Endothelial cell of umbilical vein (primary cell): ENCODE measurements around the gene TMEM98. TPM values are rescaled to one million over a fixed set of nuclear protein-coding genes. Genes with fewer than 3 reads are reported as not detected.

Experiments used
- BruUV-seq: library from RNA; stranded (reverse); fragments of 400-500 nt; replicated peaks from 2 replicates; lab custom pipeline; 2021; lab: Mats Ljungman, UMichigan
- CTCF ChIA-PET: fragments of 300-600, 350-600 bp; sonication (Branson Sonifier 250); formaldehyde crosslinking; loops from one replicate; lab custom pipeline; 2021; ENCODE audit warnings: antibody characterized with exemption, inconsistent platforms; lab: Charles Lee
- POLR2A ChIA-PET: fragments of 300-600, 350-600 bp; sonication (Branson Sonifier 250); formaldehyde crosslinking; loops from one replicate; lab custom pipeline; 2021; ENCODE audit warnings: antibody characterized with exemption, inconsistent platforms; lab: Charles Lee
- DNase-seq: peaks from one replicate; pipeline ENCODE4 v3.0.0-alpha.2; 2011; ENCODE audit warnings: low read depth, low spot score
- FAIRE-seq: peaks from 2 replicates; lab custom pipeline; 2011; peaks lifted over from hg19 to GRCh38; lab: Jason Lieb, UNC
- H2AFZ ChIP-seq: 2 replicates; pipeline ENCODE4 v1.6.0; 2012; ENCODE audit warnings: low read depth, low read length, control low read depth, inconsistent platforms
- H3K27ac ChIP-seq: 2 replicates; pipeline ENCODE4 v1.5.1; 2011; ENCODE audit warnings: low read depth, mild to moderate bottlenecking, control low read depth, low read length, moderate library complexity; ENCODE audit not compliant: insufficient read depth
- H3K27me3 ChIP-seq, 2 experiments: 2 replicates each; pipeline versions ENCODE4 v1.6.0 to v1.6.1; 2011; ENCODE audit warnings: low read length in 2 of 2, mixed read lengths in 1 of 2; ENCODE audit not compliant: control insufficient read depth in 2 of 2, insufficient read depth in 2 of 2
- H3K36me3 ChIP-seq, 2 experiments: 2 replicates in 1 of 2; 3 replicates in 1 of 2; pipeline ENCODE4 v1.5.1; 2011; ENCODE audit warnings: low read length in 2 of 2, mild to moderate bottlenecking in 1 of 2, moderate library complexity in 1 of 2; ENCODE audit not compliant: control insufficient read depth in 2 of 2, insufficient read depth in 2 of 2; ENCODE audit errors: extremely low read depth in 1 of 2
- H3K4me1 ChIP-seq: 3 replicates; pipeline ENCODE4 v1.5.1; 2011; ENCODE audit warnings: mild to moderate bottlenecking, low read length; ENCODE audit not compliant: control insufficient read depth, insufficient read depth; ENCODE audit errors: extremely low read depth
- H3K4me2 ChIP-seq: 2 replicates; pipeline ENCODE4 v1.6.1; 2011; ENCODE audit warnings: low read length, control low read depth, mixed read lengths; ENCODE audit not compliant: insufficient read depth
- H3K4me3 ChIP-seq, 3 experiments: fragments of 200-600 bp in 1 of 3; sonication (generic), shearing (Covaris generic) in 1 of 3; replicated peaks in 1 of 3; 2 replicates each; pipeline ENCODE4 v1.5.1; 2011 to 2016; ENCODE audit warnings: control low read depth in 3 of 3, low read length in 3 of 3, mild to moderate bottlenecking in 2 of 3, inconsistent platforms in 1 of 3, low read depth in 1 of 3, moderate library complexity in 1 of 3; ENCODE audit not compliant: insufficient read depth in 1 of 3
- H3K79me2 ChIP-seq: 2 replicates; pipeline ENCODE4 v1.6.0; 2012; ENCODE audit warnings: low read length, inconsistent platforms; ENCODE audit not compliant: control insufficient read depth, insufficient read depth
- H3K9ac ChIP-seq: replicated peaks from 2 replicates; pipeline ENCODE3; 2011; ENCODE audit warnings: low read length, control low read depth; ENCODE audit not compliant: insufficient read depth; ENCODE audit errors: extremely low read depth
- H3K9me1 ChIP-seq: replicated peaks from 3 replicates; pipeline ENCODE4 v1.6.0; 2011; ENCODE audit warnings: mild to moderate bottlenecking, low read length; ENCODE audit not compliant: control insufficient read depth, insufficient read depth; ENCODE audit errors: extremely low read depth
- H3K9me3 ChIP-seq: replicated peaks from 2 replicates; pipeline ENCODE4 v1.5.1; 2012; ENCODE audit warnings: low read length, inconsistent platforms; ENCODE audit not compliant: control insufficient read depth, insufficient read depth
- H4K20me1 ChIP-seq: replicated peaks from 2 replicates; pipeline ENCODE3; 2011; ENCODE audit warnings: mild to moderate bottlenecking, low read length; ENCODE audit not compliant: control insufficient read depth, insufficient read depth; ENCODE audit errors: extremely low read depth
- EZH2 ChIP-seq: IDR thresholded peaks from 2 replicates; pipeline ENCODE4 v1.6.1; 2012; ENCODE audit warnings: borderline replicate concordance, low read depth, mild to moderate bottlenecking, moderate library complexity, low read length, inconsistent platforms; ENCODE audit not compliant: severe bottlenecking
- FOS ChIP-seq: IDR thresholded peaks from 2 replicates; pipeline ENCODE4 v1.6.1; 2011; ENCODE audit warnings: mild to moderate bottlenecking, low read length, moderate library complexity, borderline replicate concordance; ENCODE audit not compliant: insufficient read depth
- GATA2 ChIP-seq: IDR thresholded peaks from 2 replicates; pipeline ENCODE4 v1.7.0; 2011; ENCODE audit warnings: low read depth, mild to moderate bottlenecking, moderate library complexity, mixed read lengths, low read length; ENCODE audit not compliant: insufficient read length, insufficient read depth
- JUN ChIP-seq: IDR thresholded peaks from 2 replicates; pipeline ENCODE4 v1.6.1; 2011; ENCODE audit warnings: borderline replicate concordance, low read depth; ENCODE audit not compliant: insufficient read length, insufficient read depth
- MYC ChIP-seq: IDR thresholded peaks from one replicate; pipeline ENCODE4 v1.6.1; 2011; ENCODE audit warnings: mild to moderate bottlenecking, low read depth, low read length
- POLR2A ChIP-seq: IDR thresholded peaks from 2 replicates; pipeline ENCODE4 v1.6.1; 2012; ENCODE audit warnings: low read depth, mild to moderate bottlenecking, control low read depth, low read length
- POLR2AphosphoS5 ChIP-seq: IDR thresholded peaks from 2 replicates; pipeline ENCODE4 v1.6.1; 2012; ENCODE audit warnings: low read depth, mild to moderate bottlenecking, control low read depth, low read length, moderate library complexity; ENCODE audit not compliant: insufficient read depth
- dilution Hi-C: fragments of 300-500 bp; cut with MboI; formaldehyde crosslinking; loops from one replicate; pipeline ENCODE4 v1.15.0; 2019; ENCODE audit warnings: low sequenced_read_pairs; ENCODE audit not compliant: extremely low pct_ligation_motif_present
- intact Hi-C: fragments of 100-400 bp; cut with micrococcal nuclease; formaldehyde crosslinking; loops from one replicate; pipeline ENCODE4 v1.10.0; 2022
- polyA plus RNA-seq, 4 experiments: library from polyadenylated mRNA; depleted of rRNA in 3 of 4; stranded (reverse) in 3 of 4; unstranded in 1 of 4; fragments of >200 nt; gene quantifications; 2 replicates each; pipeline versions ENCODE4 v1.2.1 to v1.2.3, GENCODE V29; 2011 to 2012; ENCODE audit warnings: missing spikeins in 1 of 4
- total RNA-seq: library from RNA; stranded (reverse); gene quantifications from 2 replicates; pipeline ENCODE4 v1.2.3, GENCODE V29; 2021
- TF ChIP-seq, protein P1 (sequence below), 2 donors: IDR thresholded peaks; 1 replicate in 1 of 2; 2 replicates in 1 of 2; pipeline ENCODE4 v1.5.1; 2011; ENCODE audit warnings: low read length in 2 of 2, mild to moderate bottlenecking in 2 of 2, moderate library complexity in 2 of 2, control low read depth in 1 of 2, inconsistent platforms in 1 of 2, low read depth in 1 of 2; ENCODE audit not compliant: insufficient read depth in 1 of 2; ENCODE audit errors: extremely low read depth in 1 of 2
- TF ChIP-seq, protein P2 (sequence below): IDR thresholded peaks from 2 replicates; pipeline ENCODE4 v1.6.1; 2011; ENCODE audit not compliant: insufficient read depth, insufficient read length

Gene TMEM98
- total and polyA plus RNA-seq, 2 donors (not counting 3 experiments of a cell fraction or from before 2014, with no cell fraction given) = 83.6 to 456 TPM

DNA sequence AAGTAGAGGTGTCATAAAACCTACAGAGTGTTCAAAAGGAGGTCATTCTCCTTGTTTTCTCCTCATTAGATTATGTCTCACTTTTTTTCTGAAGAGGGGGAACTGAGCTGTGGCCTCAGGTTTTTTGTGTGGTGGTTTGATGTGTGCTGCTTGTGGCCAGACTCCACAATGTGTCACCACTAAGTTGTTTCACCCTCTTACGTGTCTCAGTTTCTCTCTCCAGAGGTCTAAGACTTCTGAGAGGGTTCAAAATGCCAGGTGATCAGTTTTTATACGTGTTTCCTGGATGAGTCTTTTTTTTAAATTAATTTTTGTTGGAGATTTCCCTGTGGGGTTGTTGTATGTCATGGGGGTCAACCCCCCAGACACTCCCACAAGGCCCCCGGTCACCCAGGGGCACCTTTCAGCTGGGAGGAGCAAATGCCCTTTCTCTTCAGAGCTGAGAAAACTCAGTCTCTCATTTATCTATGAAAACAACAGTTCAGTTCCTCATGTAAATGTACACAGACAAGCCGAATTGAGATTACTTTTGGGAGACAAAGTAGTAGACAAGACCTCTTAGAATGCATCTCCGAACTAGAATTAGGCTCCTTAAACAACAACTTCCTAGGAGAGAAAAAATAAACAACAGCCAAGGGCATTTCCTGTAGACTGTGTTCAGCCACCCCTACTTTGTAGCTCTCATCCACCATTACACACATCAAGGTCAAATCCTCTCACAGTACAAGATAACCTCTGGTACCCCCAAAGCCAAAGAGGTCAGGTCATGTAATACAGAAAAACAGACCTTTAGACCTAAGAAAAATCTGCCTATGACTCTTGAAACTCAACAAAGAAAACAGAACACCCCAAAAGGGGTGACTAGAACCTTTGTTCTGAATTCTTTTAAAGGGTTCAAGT is 23.9 kb upstream of the TMEM98 start:
- Histone ChIP-seq H3K27ac (no peak overlapping the region), H3K9me1 (no peaks in the 10 kb centered on the region), H3K9me3 (no peaks in the 10 kb centered on the region), H3K4me3 (no peak overlapping the region), H3K4me1 (no peaks in the 10 kb centered on the region), H3K36me3 (no peaks in the 10 kb centered on the region), H3K79me2 (no peaks in the 10 kb centered on the region), H3K27me3 (peaks cover 0 to 3% of the 10 kb centered on the region in 2 experiments), H4K20me1 (no peaks in the 10 kb centered on the region), H2AFZ (no peak overlapping the region), H3K4me2 (no peak overlapping the region), H3K9ac (no peak overlapping the region)
- DNase-seq = no peak
- POLR2A ChIA-PET = interaction anchor here (0.7 kb wide), 1 partner anchor 8 kb away, joined by 3 read pairs; no protein-coding TSS in a partner anchor
- TF ChIP-seq EZH2 (no peak), POLR2AphosphoS5 (no peak)
- no peak for FAIRE-seq
- CTCF ChIA-PET = interaction anchor here (1.2 kb wide), 1 partner anchor 8 kb away, joined by 3 read pairs; a partner anchor contains a TSS
- no TSS peak for BruUV-seq
- intact Hi-C loops = no loop called here
- dilution Hi-C loops = no loop called here

DNA sequence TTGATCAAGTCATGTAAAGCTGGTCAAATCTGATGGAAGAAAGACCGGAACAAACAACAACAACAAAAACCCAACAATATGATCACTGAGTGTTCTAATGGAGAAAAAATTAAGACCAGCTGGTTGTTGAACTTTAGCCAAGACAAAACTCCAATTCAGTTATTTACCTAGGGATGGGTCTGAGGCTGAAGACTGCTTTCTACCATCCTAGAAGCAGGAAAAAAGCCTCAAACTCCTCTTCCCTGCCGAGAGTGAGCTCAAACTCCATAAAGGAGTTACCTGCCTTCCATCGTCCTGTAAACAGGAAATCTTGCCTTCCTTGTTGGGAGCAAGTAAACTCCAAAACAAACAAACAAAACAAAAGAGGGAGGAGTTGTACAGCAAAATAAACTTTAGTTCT is 23.1 kb upstream of the TMEM98 start:
- ChIA-PET POLR2A (interaction anchor here (0.7 kb wide), 1 partner anchor 9 kb away, joined by 3 read pairs; no protein-coding TSS in a partner anchor), CTCF (interaction anchor here (0.5 to 1.2 kb wide), 3 partner anchors 9 to 980 kb away, joined by 3 read pairs; a partner anchor contains a TSS)
- Histone ChIP-seq H2AFZ (no peak overlapping the region), H3K9ac (no peak overlapping the region), H3K27me3 (peaks cover 0 to 3% of the 10 kb centered on the region in 2 experiments), H3K79me2 (no peaks in the 10 kb centered on the region), H3K9me1 (no peaks in the 10 kb centered on the region), H3K4me2 (no peak overlapping the region), H3K4me1 (no peaks in the 10 kb centered on the region), H3K27ac (no peak overlapping the region), H4K20me1 (no peaks in the 10 kb centered on the region), H3K9me3 (no peaks in the 10 kb centered on the region), H3K36me3 (no peaks in the 10 kb centered on the region), H3K4me3 (no peak overlapping the region)
- FAIRE-seq = no peak
- no peak for DNase-seq
- dilution Hi-C loops (no loop called here), intact Hi-C loops (no loop called here)
- BruUV-seq = no TSS peak
- no peak for TF ChIP-seq FOS
- no peak for TF ChIP-seq MYC
- TF ChIP-seq, protein P1, sequence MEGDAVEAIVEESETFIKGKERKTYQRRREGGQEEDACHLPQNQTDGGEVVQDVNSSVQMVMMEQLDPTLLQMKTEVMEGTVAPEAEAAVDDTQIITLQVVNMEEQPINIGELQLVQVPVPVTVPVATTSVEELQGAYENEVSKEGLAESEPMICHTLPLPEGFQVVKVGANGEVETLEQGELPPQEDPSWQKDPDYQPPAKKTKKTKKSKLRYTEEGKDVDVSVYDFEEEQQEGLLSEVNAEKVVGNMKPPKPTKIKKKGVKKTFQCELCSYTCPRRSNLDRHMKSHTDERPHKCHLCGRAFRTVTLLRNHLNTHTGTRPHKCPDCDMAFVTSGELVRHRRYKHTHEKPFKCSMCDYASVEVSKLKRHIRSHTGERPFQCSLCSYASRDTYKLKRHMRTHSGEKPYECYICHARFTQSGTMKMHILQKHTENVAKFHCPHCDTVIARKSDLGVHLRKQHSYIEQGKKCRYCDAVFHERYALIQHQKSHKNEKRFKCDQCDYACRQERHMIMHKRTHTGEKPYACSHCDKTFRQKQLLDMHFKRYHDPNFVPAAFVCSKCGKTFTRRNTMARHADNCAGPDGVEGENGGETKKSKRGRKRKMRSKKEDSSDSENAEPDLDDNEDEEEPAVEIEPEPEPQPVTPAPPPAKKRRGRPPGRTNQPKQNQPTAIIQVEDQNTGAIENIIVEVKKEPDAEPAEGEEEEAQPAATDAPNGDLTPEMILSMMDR (IDR thresholded peaks at IDR 0.05; ENCODE audit: extremely low read depth in 1 of 2, insufficient read depth in 1 of 2, low read depth in 1 of 2, low read length in 2 of 2) = no peak
- TF ChIP-seq POLR2AphosphoS5 = no peak
- no peak for TF ChIP-seq JUN
- TF ChIP-seq, protein P2, sequence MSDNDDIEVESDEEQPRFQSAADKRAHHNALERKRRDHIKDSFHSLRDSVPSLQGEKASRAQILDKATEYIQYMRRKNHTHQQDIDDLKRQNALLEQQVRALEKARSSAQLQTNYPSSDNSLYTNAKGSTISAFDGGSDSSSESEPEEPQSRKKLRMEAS = no peak
- no peak for TF ChIP-seq EZH2
- TF ChIP-seq POLR2A = no peak
- no peak for TF ChIP-seq GATA2
